DMS53 (cell line): ENCODE data around the gene MED10.
"Not testable (repeated sequence)": the region's sequence is repeated elsewhere in the genome, so short reads cannot be mapped to it uniquely, and the experiment has no call there.

Experiments
- DNase-seq: peaks from one replicate; lab custom pipeline; 2025; lab: John Stamatoyannopoulos, UW

Gene MED10

GRCh38 chr5:6372251-6373080 lies 5.9 kb downstream of the MED10 start:
- no peak for DNase-seq

- DNase-seq, result no peak
These were observed 7.1 kb downstream of the MED10 start for GRCh38 chr5:6371079-6371810.

- no peak for DNase-seq
These were observed 7.8 kb downstream of the MED10 start for GRCh38 chr5:6370580-6370979.

GRCh38 chr5:6365977-6366590 lies 12.3 kb downstream of the MED10 start:
- no peak for DNase-seq

GRCh38 chr5:6365142-6365976 lies 13.0 kb downstream of the MED10 start:
- DNase-seq, result no peak

- DNase-seq, result not testable (repeated sequence)
These were observed 14.8 kb downstream of the MED10 start for GRCh38 chr5:6363454-6364011.

- no peak for DNase-seq
These were observed 15.5 kb downstream of the MED10 start for GRCh38 chr5:6362846-6363245.

- no peak for DNase-seq
These were observed 17.2 kb downstream of the MED10 start for GRCh38 chr5:6361101-6361500.

- DNase-seq, result no peak
These were observed 17.8 kb downstream of the MED10 start for GRCh38 chr5:6360323-6361072.

GRCh38 chr5:6359555-6360322 lies 18.6 kb downstream of the MED10 start:
- DNase-seq, result no peak

- DNase-seq, result no peak
These were observed 19.9 kb downstream of the MED10 start for GRCh38 chr5:6358434-6358820.

GRCh38 chr5:6357817-6358433 lies 20.4 kb downstream of the MED10 start:
- DNase-seq, result not testable (repeated sequence)

GRCh38 chr5:6356578-6357164 lies 21.7 kb downstream of the MED10 start:
- no peak for DNase-seq

GRCh38 chr5:6355294-6355693 lies 23.1 kb downstream of the MED10 start:
- DNase-seq, result no peak

GRCh38 chr5:6354848-6355247 lies 23.5 kb downstream of the MED10 start:
- no peak for DNase-seq

GRCh38 chr5:6353602-6354302 lies 24.6 kb downstream of the MED10 start:
- no peak for DNase-seq

GRCh38 chr5:6350277-6351090 lies 27.9 kb downstream of the MED10 start:
- DNase-seq, result no peak

GRCh38 chr5:6349387-6349786 lies 29.0 kb downstream of the MED10 start:
- no peak for DNase-seq
